ENCODE data around the gene SPSB3.

The SPSB3 gene

GRCh38 chr16:1761751-1762150 is 20.6 kb downstream of the SPSB3 start:
- H2BK5ac ChIP-seq (ENCODE audit: low read depth, low read length, poor library complexity), result no peak overlapping the region
- H3K27ac ChIP-seq (ENCODE audit: low read depth, low read length), result no peak overlapping the region
- no peak overlapping the region for H2BK120ac ChIP-seq (ENCODE audit: insufficient read depth, low read length, poor library complexity)
- no peak overlapping the region for H3K23ac ChIP-seq (ENCODE audit: low read length)
- H3K27me3 ChIP-seq (ENCODE audit: insufficient read depth, low read length), result no peaks in the 10 kb centered on the region
- no peak overlapping the region for H3K18ac ChIP-seq (ENCODE audit: low read length)
- DNase-seq, result no peak
- no peak overlapping the region for H4K12ac ChIP-seq (ENCODE audit: low read depth, low read length)
- no peak overlapping the region for H3K4ac ChIP-seq (ENCODE audit: low read depth, low read length)
- no peak overlapping the region for H3K4me2 ChIP-seq (ENCODE audit: low read length)
- H4K91ac ChIP-seq (ENCODE audit: low read depth, low read length), result no peak overlapping the region
- H2AFZ ChIP-seq (ENCODE audit: insufficient read depth, low read length, poor library complexity), result no peak overlapping the region
- H3K79me2 ChIP-seq (ENCODE audit: control insufficient read depth, insufficient read depth, low read length, poor library complexity), result no peaks in the 10 kb centered on the region
- no peak overlapping the region for H2AK5ac ChIP-seq (ENCODE audit: low read length)
- H3K4me1 ChIP-seq (ENCODE audit: control insufficient read depth in 1 of 2, insufficient read depth in 2 of 2, low read length in 2 of 2), result no peaks in the 10 kb centered on the region
- H4K8ac ChIP-seq (ENCODE audit: low read depth, low read length), result no peak overlapping the region
- no peak overlapping the region for H2BK12ac ChIP-seq (ENCODE audit: low read length)
- no peak overlapping the region for H3K9ac ChIP-seq (ENCODE audit: low read length)
- no peak overlapping the region for H3K14ac ChIP-seq (ENCODE audit: low read length)
- H3K4me3 ChIP-seq (ENCODE audit: low read depth, low read length), result no peak overlapping the region
- no CpG with 5 or more reads among the region's 15 CpGs for WGBS (ENCODE audit: extremely low coverage, insufficient coverage, insufficient read length)
- peaks cover 63 to 70% of the 10 kb centered on the region in 2 experiments for H3K36me3 ChIP-seq (ENCODE audit: control insufficient read depth in 1 of 2, insufficient read depth in 2 of 2, low read length in 2 of 2)
- H3K9me3 ChIP-seq (ENCODE audit: insufficient read depth, low read depth, low read length), result peaks cover 2% of the 10 kb centered on the region
- H3K79me1 ChIP-seq (ENCODE audit: low read length), result no peaks in the 10 kb centered on the region

DNA sequence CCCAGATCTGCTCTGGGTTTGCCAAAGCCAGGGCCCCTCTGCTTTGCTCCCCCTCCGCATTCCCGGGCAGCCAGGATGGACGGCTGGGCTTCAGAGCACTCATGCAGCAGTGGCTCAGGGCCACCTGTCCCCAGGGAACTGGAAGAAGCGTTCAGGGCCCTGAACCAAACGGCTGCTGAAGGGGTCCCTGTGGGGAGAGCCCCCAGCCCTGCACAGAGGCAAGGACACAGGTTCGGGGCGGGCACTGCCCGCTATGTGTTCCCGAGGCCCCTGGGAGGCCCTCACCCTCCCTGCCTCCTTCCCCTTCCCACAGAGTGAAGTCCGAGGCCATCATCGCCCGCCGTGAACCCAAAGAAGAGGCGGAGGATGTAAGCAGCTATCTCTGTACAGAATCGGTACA is 21.5 kb downstream of the SPSB3 start:
- H3K27me3 ChIP-seq (ENCODE audit: insufficient read depth, low read length), result no peaks in the 10 kb centered on the region
- no peak overlapping the region for H2AFZ ChIP-seq (ENCODE audit: insufficient read depth, low read length, poor library complexity)
- no peak overlapping the region for H3K9ac ChIP-seq (ENCODE audit: low read length)
- H3K14ac ChIP-seq (ENCODE audit: low read length), result no peak overlapping the region
- no peak overlapping the region for H2BK120ac ChIP-seq (ENCODE audit: insufficient read depth, low read length, poor library complexity)
- H2BK12ac ChIP-seq (ENCODE audit: low read length), result no peak overlapping the region
- no peaks in the 10 kb centered on the region for H3K79me2 ChIP-seq (ENCODE audit: control insufficient read depth, insufficient read depth, low read length, poor library complexity)
- H3K23ac ChIP-seq (ENCODE audit: low read length), result no peak overlapping the region
- H4K91ac ChIP-seq (ENCODE audit: low read depth, low read length), result no peak overlapping the region
- no CpG with 5 or more reads among the region's 15 CpGs for WGBS (ENCODE audit: extremely low coverage, insufficient coverage, insufficient read length)
- H4K8ac ChIP-seq (ENCODE audit: low read depth, low read length), result no peak overlapping the region
- peaks cover 55 to 64% of the 10 kb centered on the region in 2 experiments for H3K36me3 ChIP-seq (ENCODE audit: control insufficient read depth in 1 of 2, insufficient read depth in 2 of 2, low read length in 2 of 2)
- no peaks in the 10 kb centered on the region for H3K4me1 ChIP-seq (ENCODE audit: control insufficient read depth in 1 of 2, insufficient read depth in 2 of 2, low read length in 2 of 2)
- no peak overlapping the region for H2AK5ac ChIP-seq (ENCODE audit: low read length)
- H3K4me2 ChIP-seq (ENCODE audit: low read length), result no peak overlapping the region
- H3K4ac ChIP-seq (ENCODE audit: low read depth, low read length), result no peak overlapping the region
- H3K9me3 ChIP-seq (ENCODE audit: insufficient read depth, low read depth, low read length), result peaks cover 2% of the 10 kb centered on the region
- no peak overlapping the region for H2BK5ac ChIP-seq (ENCODE audit: low read depth, low read length, poor library complexity)
- H3K27ac ChIP-seq (ENCODE audit: low read depth, low read length), result no peak overlapping the region
- no peak for DNase-seq
- no peak overlapping the region for H3K4me3 ChIP-seq (ENCODE audit: low read depth, low read length)
- no peak overlapping the region for H3K18ac ChIP-seq (ENCODE audit: low read length)
- no peaks in the 10 kb centered on the region for H3K79me1 ChIP-seq (ENCODE audit: low read length)
- H4K12ac ChIP-seq (ENCODE audit: low read depth, low read length), result no peak overlapping the region

DNA sequence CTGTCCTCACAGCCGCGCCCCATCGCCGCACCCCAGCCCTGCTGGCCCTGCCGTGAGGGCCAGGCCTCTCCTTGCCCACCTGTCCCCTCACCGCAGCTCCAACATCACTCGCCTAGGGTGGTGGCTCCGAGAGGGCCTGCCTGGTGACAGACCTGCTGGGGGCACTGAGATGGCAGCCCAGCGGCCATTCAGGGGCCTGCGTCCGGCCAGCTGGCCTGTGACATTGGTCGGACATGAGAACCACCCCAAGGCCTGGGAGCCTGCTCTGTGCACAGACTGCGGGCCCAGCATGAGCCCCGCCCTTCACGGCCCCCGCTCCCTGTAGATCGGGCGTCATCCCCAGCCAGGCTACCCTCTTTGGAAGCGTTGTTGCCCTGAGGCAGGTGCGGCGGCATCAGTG is 22.9 kb downstream of the SPSB3 start:
- H3K36me3 ChIP-seq (ENCODE audit: control insufficient read depth in 1 of 2, insufficient read depth in 2 of 2, low read length in 2 of 2), result peaks cover 43 to 56% of the 10 kb centered on the region in 2 experiments
- no peak for DNase-seq
- no peaks in the 10 kb centered on the region for H3K27me3 ChIP-seq (ENCODE audit: insufficient read depth, low read length)
- no peak overlapping the region for H2AFZ ChIP-seq (ENCODE audit: insufficient read depth, low read length, poor library complexity)
- H4K8ac ChIP-seq (ENCODE audit: low read depth, low read length), result no peak overlapping the region
- H2BK12ac ChIP-seq (ENCODE audit: low read length), result no peak overlapping the region
- H2BK5ac ChIP-seq (ENCODE audit: low read depth, low read length, poor library complexity), result no peak overlapping the region
- no peak overlapping the region for H2AK5ac ChIP-seq (ENCODE audit: low read length)
- H3K79me1 ChIP-seq (ENCODE audit: low read length), result no peaks in the 10 kb centered on the region
- no peak overlapping the region for H4K12ac ChIP-seq (ENCODE audit: low read depth, low read length)
- H3K27ac ChIP-seq (ENCODE audit: low read depth, low read length), result no peak overlapping the region
- H3K9ac ChIP-seq (ENCODE audit: low read length), result no peak overlapping the region
- no peak overlapping the region for H4K91ac ChIP-seq (ENCODE audit: low read depth, low read length)
- no peak overlapping the region for H3K14ac ChIP-seq (ENCODE audit: low read length)
- no peaks in the 10 kb centered on the region for H3K4me1 ChIP-seq (ENCODE audit: control insufficient read depth in 1 of 2, insufficient read depth in 2 of 2, low read length in 2 of 2)
- no peak overlapping the region for H3K4me3 ChIP-seq (ENCODE audit: low read depth, low read length)
- peaks cover 2% of the 10 kb centered on the region for H3K9me3 ChIP-seq (ENCODE audit: insufficient read depth, low read depth, low read length)
- no peak overlapping the region for H3K23ac ChIP-seq (ENCODE audit: low read length)
- H3K79me2 ChIP-seq (ENCODE audit: control insufficient read depth, insufficient read depth, low read length, poor library complexity), result no peaks in the 10 kb centered on the region
- no peak overlapping the region for H3K18ac ChIP-seq (ENCODE audit: low read length)
- H3K4ac ChIP-seq (ENCODE audit: low read depth, low read length), result no peak overlapping the region
- no peak overlapping the region for H2BK120ac ChIP-seq (ENCODE audit: insufficient read depth, low read length, poor library complexity)
- H3K4me2 ChIP-seq (ENCODE audit: low read length), result no peak overlapping the region
- no CpG with 5 or more reads among the region's 21 CpGs for WGBS (ENCODE audit: extremely low coverage, insufficient coverage, insufficient read length)

DNA sequence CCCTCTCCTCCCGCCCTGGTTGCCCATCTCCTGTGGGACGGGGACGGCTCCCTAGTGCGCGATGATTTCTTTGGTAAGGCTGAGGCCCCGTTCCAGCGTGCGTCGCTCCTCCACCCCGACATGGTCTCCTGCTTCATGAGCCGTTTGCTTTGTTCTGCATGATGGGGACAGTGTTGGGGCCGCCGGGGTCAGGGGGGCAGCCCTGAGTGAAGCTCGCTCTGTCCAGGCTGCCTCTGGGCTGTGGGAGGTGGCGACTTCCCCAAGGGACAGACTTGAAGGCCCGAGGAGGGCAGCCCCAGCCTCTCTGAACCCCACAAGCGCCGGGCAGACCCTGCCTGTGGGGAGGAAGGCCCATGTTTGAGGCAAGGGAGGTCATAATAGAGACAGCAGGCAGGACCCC is 23.4 kb downstream of the SPSB3 start:
- H3K18ac ChIP-seq (ENCODE audit: low read length), result no peak overlapping the region
- H2BK12ac ChIP-seq (ENCODE audit: low read length), result no peak overlapping the region
- peaks cover 41 to 55% of the 10 kb centered on the region in 2 experiments for H3K36me3 ChIP-seq (ENCODE audit: control insufficient read depth in 1 of 2, insufficient read depth in 2 of 2, low read length in 2 of 2)
- no peak overlapping the region for H3K9ac ChIP-seq (ENCODE audit: low read length)
- H3K9me3 ChIP-seq (ENCODE audit: insufficient read depth, low read depth, low read length), result peaks cover 2% of the 10 kb centered on the region
- H3K4me1 ChIP-seq (ENCODE audit: control insufficient read depth in 1 of 2, insufficient read depth in 2 of 2, low read length in 2 of 2), result no peaks in the 10 kb centered on the region
- no peak overlapping the region for H3K27ac ChIP-seq (ENCODE audit: low read depth, low read length)
- no peak overlapping the region for H3K4me3 ChIP-seq (ENCODE audit: low read depth, low read length)
- H3K14ac ChIP-seq (ENCODE audit: low read length), result no peak overlapping the region
- no peaks in the 10 kb centered on the region for H3K79me1 ChIP-seq (ENCODE audit: low read length)
- H2BK5ac ChIP-seq (ENCODE audit: low read depth, low read length, poor library complexity), result no peak overlapping the region
- DNase-seq, result no peak
- H3K4me2 ChIP-seq (ENCODE audit: low read length), result no peak overlapping the region
- H3K27me3 ChIP-seq (ENCODE audit: insufficient read depth, low read length), result no peaks in the 10 kb centered on the region
- no peak overlapping the region for H3K23ac ChIP-seq (ENCODE audit: low read length)
- no peak overlapping the region for H2AK5ac ChIP-seq (ENCODE audit: low read length)
- no peak overlapping the region for H4K8ac ChIP-seq (ENCODE audit: low read depth, low read length)
- WGBS (ENCODE audit: extremely low coverage, insufficient coverage, insufficient read length), result no CpG with 5 or more reads among the region's 18 CpGs
- H2BK120ac ChIP-seq (ENCODE audit: insufficient read depth, low read length, poor library complexity), result no peak overlapping the region
- no peak overlapping the region for H4K12ac ChIP-seq (ENCODE audit: low read depth, low read length)
- no peak overlapping the region for H4K91ac ChIP-seq (ENCODE audit: low read depth, low read length)
- no peak overlapping the region for H2AFZ ChIP-seq (ENCODE audit: insufficient read depth, low read length, poor library complexity)
- H3K79me2 ChIP-seq (ENCODE audit: control insufficient read depth, insufficient read depth, low read length, poor library complexity), result no peaks in the 10 kb centered on the region
- no peak overlapping the region for H3K4ac ChIP-seq (ENCODE audit: low read depth, low read length)

Measured in trophoblast cell (in vitro differentiated cells and primary cell).